Prostate gland (tissue), 2 donors: ENCODE results near the gene TNFRSF6B. TPM values are rescaled to one million over a fixed set of nuclear protein-coding genes. Genes with fewer than 3 reads are reported as not detected.
"Not testable (repeated sequence)": the region's sequence is repeated elsewhere in the genome, so short reads cannot be mapped to it uniquely, and the experiment has no call there.

ENCODE experiments used
- DNase-seq: peaks from one replicate; pipeline ENCODE4 v3.0.0-alpha.2; 2019; ENCODE audit warnings: low spot score
- H3K27ac ChIP-seq, 2 donors: fragments of 200-600 bp; sonication (generic); 2 replicates each; pipeline ENCODE4 v1.5.1; 2017 to 2019
- H3K27me3 ChIP-seq: fragments of 200-600 bp; sonication (generic); replicated peaks from 2 replicates; pipeline ENCODE4 v1.5.1; 2019; ENCODE audit not compliant: insufficient read depth
- H3K36me3 ChIP-seq, 2 donors: fragments of 200-600 bp; sonication (generic); 1 replicate in 1 of 2; 2 replicates in 1 of 2; pipeline versions ENCODE4 v1.5.1 to v1.8.1; 2017 to 2019
- H3K4me1 ChIP-seq: fragments of 200-600 bp; sonication (generic); replicated peaks from 2 replicates; pipeline ENCODE4 v1.5.1; 2019
- H3K4me3 ChIP-seq, 2 donors: fragments of 200-600 bp; sonication (generic); 2 replicates each; pipeline ENCODE4 v1.5.1; 2017 to 2019
- H3K9me3 ChIP-seq: fragments of 200-600 bp; sonication (generic); 2 replicates; pipeline ENCODE4 v1.5.1; 2017
- CTCF ChIP-seq, 4 experiments: fragments of 200-600 bp in 2 of 4; fragments of 450-650 bp in 2 of 4; sonication (generic) in 2 of 4; IDR thresholded peaks; 1 replicate in 3 of 4; 2 replicates in 1 of 4; pipeline ENCODE4 v1.5.1; 2016 to 2019; ENCODE audit warnings: antibody characterized with exemption in 4 of 4, mild to moderate bottlenecking in 2 of 4, moderate library complexity in 2 of 4
- POLR2A ChIP-seq: fragments of 450-650 bp; IDR thresholded peaks from one replicate; pipeline ENCODE4 v1.6.1; 2016; ENCODE audit warnings: antibody characterized with exemption, mild to moderate bottlenecking
- POLR2AphosphoS5 ChIP-seq: sonication (generic); formaldehyde crosslinking; IDR thresholded peaks from one replicate; pipeline ENCODE4 v1.6.1; 2017; ENCODE audit warnings: antibody characterized with exemption
- WGBS: methylation state at CpG from one replicate; pipeline ENCODE4 v1.1.5; 2018; 5-methylcytosine and 5-hydroxymethylcytosine counted together
- intact Hi-C: fragments of 100-400 bp; cut with DNase I; formaldehyde crosslinking; loops from one replicate; pipeline ENCODE4 v1.14.2; 2022
- total RNA-seq, 2 donors: library from RNA; depleted of rRNA; stranded (reverse); fragments of >200 nt; gene quantifications; one replicate each; pipeline ENCODE4 v1.1.0, GENCODE V29; 2016

Gene TNFRSF6B
- total RNA-seq = 10 to 100 TPM in 1 of 2 donors, 1 to 10 TPM in 1; 6.7 to 12.2 TPM

GRCh38 chr20:63696628-63697356 lies at the start of gene TNFRSF6B:
Gene TNFRSF6B, plus strand, starts transcription at chr20:63696652. Its CDS starts 116 bp downstream, at chr20:63696768.
- WGBS = 10% methylated on average over 51 of the region's 52 CpGs
- H3K4me3 ChIP-seq = peak within 1 kb of the TSS; percentile 15 to 23
- no peak for TF ChIP-seq POLR2AphosphoS5
- peak; percentile 3 for TF ChIP-seq POLR2A
- no peak for TF ChIP-seq CTCF (IDR thresholded peaks at IDR 0.05)
- DNase-seq = no peak
- H3K9me3 ChIP-seq = no peaks in the 10 kb centered on the region
- no peaks in the 10 kb centered on the region for H3K36me3 ChIP-seq
- peaks cover 7% of the 10 kb centered on the region for H3K4me1 ChIP-seq
- no peaks in the 10 kb centered on the region for H3K27me3 ChIP-seq
- no peak within 1 kb of the TSS for H3K27ac ChIP-seq
- intact Hi-C loops = no loop called here

GRCh38 chr20:63648190-63648589 lies 48.3 kb upstream of the TNFRSF6B start:
- TF ChIP-seq POLR2AphosphoS5 = no peak
- no peak for TF ChIP-seq POLR2A
- TF ChIP-seq CTCF (IDR thresholded peaks at IDR 0.05) = no peak
- DNase-seq = no peak
- Histone ChIP-seq H3K27me3 (no peaks in the 10 kb centered on the region), H3K4me1 (no peaks in the 10 kb centered on the region), H3K36me3 (no peaks in the 10 kb centered on the region), H3K4me3 (no peak overlapping the region), H3K27ac (no peak overlapping the region), H3K9me3 (no peaks in the 10 kb centered on the region)
- WGBS = 93% methylated on average over 6 of the region's 6 CpGs
- intact Hi-C loops = loop anchor here (10.0 kb wide), 1 partner anchor 327 kb away; the partner anchor contains the start of gene SAMD10

- intact Hi-C loops = loop anchor here (10.0 kb wide), 1 partner anchor 326 kb away; the partner anchor contains the start of gene SAMD10
- no peaks in the 10 kb centered on the region for H3K36me3 ChIP-seq
- TF ChIP-seq POLR2A (no peak), POLR2AphosphoS5 (no peak), CTCF (IDR thresholded peaks at IDR 0.05) (no peak)
- no peak overlapping the region for H3K27ac ChIP-seq
- H3K4me1 ChIP-seq = peaks cover 3% of the 10 kb centered on the region
- no peak for DNase-seq
- 79% methylated on average over 11 of the region's 11 CpGs for WGBS
- H3K4me3 ChIP-seq = no peak overlapping the region
- H3K27me3 ChIP-seq = no peaks in the 10 kb centered on the region
- no peaks in the 10 kb centered on the region for H3K9me3 ChIP-seq
These were observed 47.4 kb upstream of the TNFRSF6B start for GRCh38 chr20:63648895-63649589.

- DNase-seq, H3K27me3 ChIP-seq, H3K9me3 ChIP-seq, H3K4me1 ChIP-seq, H3K36me3 ChIP-seq, H3K27ac ChIP-seq, H3K4me3 ChIP-seq, intact Hi-C loops: not testable (repeated sequence)
- 88% methylated on average over 8 of the region's 25 CpGs for WGBS
These were observed 46.0 kb upstream of the TNFRSF6B start for GRCh38 chr20:63650486-63650885.

- peaks cover 3% of the 10 kb centered on the region for H3K4me1 ChIP-seq
- no peaks in the 10 kb centered on the region for H3K36me3 ChIP-seq
- peak overlapping the region; percentile 45 to 57 for H3K4me3 ChIP-seq
- no peak overlapping the region for H3K27ac ChIP-seq
- 17% methylated on average over 11 of the region's 11 CpGs for WGBS
- DNase-seq = no peak
- H3K27me3 ChIP-seq = no peaks in the 10 kb centered on the region
- intact Hi-C loops = no loop called here
- no peaks in the 10 kb centered on the region for H3K9me3 ChIP-seq
- TF ChIP-seq POLR2AphosphoS5 = no peak
- no peak for TF ChIP-seq POLR2A
- no peak for TF ChIP-seq CTCF (IDR thresholded peaks at IDR 0.05)
These were observed 44.6 kb upstream of the TNFRSF6B start for GRCh38 chr20:63651942-63652191.
